ENCODE data around the gene ADAM12. TPM values are rescaled to one million over a fixed set of nuclear protein-coding genes. Genes with fewer than 3 reads are reported as not detected.

Gene ADAM12
- total and polyA plus RNA-seq, 2 donors (not counting 3 experiments of a cell fraction or from before 2014, with no cell fraction given): 0.22 to 0.33 TPM

- no peaks in the 10 kb centered on the region for H3K36me3 ChIP-seq (ENCODE audit: control insufficient read depth in 2 of 2, extremely low read depth in 1 of 2, insufficient read depth in 2 of 2, low read length in 2 of 2)
- H3K9me1 ChIP-seq (replicated peaks; ENCODE audit: control insufficient read depth, extremely low read depth, insufficient read depth, low read length): no peaks in the 10 kb centered on the region
- H3K27ac ChIP-seq (ENCODE audit: insufficient read depth, low read depth, low read length): no peak overlapping the region
- no peaks in the 10 kb centered on the region for H4K20me1 ChIP-seq (replicated peaks; ENCODE audit: control insufficient read depth, extremely low read depth, insufficient read depth, low read length)
- DNase-seq (ENCODE audit: low read depth, low spot score): no peak
- ChIA-PET CTCF (no interaction called here), POLR2A (no interaction called here)
- H3K9me3 ChIP-seq (replicated peaks; ENCODE audit: control insufficient read depth, insufficient read depth, low read length): no peaks in the 10 kb centered on the region
- H3K4me2 ChIP-seq (ENCODE audit: insufficient read depth, low read length): no peak overlapping the region
- H3K4me1 ChIP-seq (ENCODE audit: control insufficient read depth, extremely low read depth, insufficient read depth, low read length): no peaks in the 10 kb centered on the region
- no peaks in the 10 kb centered on the region for H3K79me2 ChIP-seq (ENCODE audit: control insufficient read depth, insufficient read depth, low read length)
- TF ChIP-seq JUN (IDR thresholded peaks at IDR 0.05; ENCODE audit: borderline replicate concordance, insufficient read depth, insufficient read length, low read depth) (no peak), POLR2A (IDR thresholded peaks at IDR 0.05; ENCODE audit: low read depth, low read length) (no peak), MYC (IDR thresholded peaks at IDR 0.05; ENCODE audit: low read depth, low read length) (no peak), EZH2 (IDR thresholded peaks at IDR 0.05; ENCODE audit: borderline replicate concordance, low read depth, low read length, severe bottlenecking) (no peak), CTCF (IDR thresholded peaks at IDR 0.05; ENCODE audit: extremely low read depth in 1 of 2, insufficient read depth in 1 of 2, low read depth in 1 of 2, low read length in 2 of 2) (no peak), POLR2AphosphoS5 (IDR thresholded peaks at IDR 0.05; ENCODE audit: insufficient read depth, low read depth, low read length) (no peak), GATA2 (IDR thresholded peaks at IDR 0.05; ENCODE audit: insufficient read depth, insufficient read length, low read depth, low read length) (no peak), FOS (IDR thresholded peaks at IDR 0.05; ENCODE audit: borderline replicate concordance, insufficient read depth, low read length) (no peak), MAX (IDR thresholded peaks at IDR 0.05; ENCODE audit: insufficient read depth, insufficient read length) (no peak)
- no peak for FAIRE-seq
- H3K9ac ChIP-seq (replicated peaks; ENCODE audit: extremely low read depth, insufficient read depth, low read length): no peak overlapping the region
- dilution Hi-C loops (cut with MboI; ENCODE audit: extremely low pct_ligation_motif_present, low sequenced_read_pairs): no loop called here
- no peak overlapping the region for H3K4me3 ChIP-seq (replicated peaks in 1 of 3; ENCODE audit: insufficient read depth in 1 of 3, low read depth in 1 of 3, low read length in 3 of 3)
- H2AFZ ChIP-seq (ENCODE audit: low read depth, low read length): no peak overlapping the region
- BruUV-seq (replicated peaks): no TSS peak
- H3K27me3 ChIP-seq (ENCODE audit: control insufficient read depth in 2 of 2, insufficient read depth in 2 of 2, low read length in 2 of 2): no peaks in the 10 kb centered on the region
- intact Hi-C loops (cut with micrococcal nuclease): no loop called here
Observed at GRCh38 chr10:126133082-126133620, 255.1 kb downstream of the ADAM12 start.
